ENCODE measurements around the gene WNT2B. TPM values are rescaled to one million over a fixed set of nuclear protein-coding genes. Genes with fewer than 3 reads are reported as not detected.

The WNT2B gene
- total and polyA plus RNA-seq, 2 donors (not counting 3 experiments of a cell fraction or from before 2014, with no cell fraction given), result 1.5 to 3.6 TPM

DNA sequence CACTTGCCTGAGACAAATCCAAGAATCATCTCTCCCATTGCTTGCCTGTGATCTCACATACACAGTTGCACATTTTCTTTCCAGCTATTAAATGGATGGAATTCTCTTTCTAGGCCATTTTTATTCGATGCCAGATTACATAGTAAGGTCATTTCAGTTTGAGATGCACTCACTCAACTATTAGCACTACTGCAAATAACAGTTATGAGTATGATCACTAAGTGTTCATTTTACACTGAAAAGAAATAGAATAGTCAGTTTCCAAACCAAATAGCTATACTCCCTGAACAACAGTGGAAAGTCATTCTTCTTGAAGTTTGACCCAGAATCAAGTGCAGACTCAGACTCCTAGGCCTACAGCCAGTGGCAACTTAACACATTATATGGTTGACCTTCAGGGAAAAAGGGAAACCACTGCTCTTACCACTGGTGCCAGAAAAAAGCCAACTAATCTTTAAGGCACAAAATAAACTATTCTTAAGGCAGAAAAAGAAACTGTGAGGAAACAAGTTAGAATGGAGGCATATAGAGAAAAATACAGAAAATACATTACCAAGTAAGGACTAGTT is 31.5 kb downstream of the WNT2B start:
- H3K36me3 ChIP-seq (ENCODE audit: control insufficient read depth in 2 of 2, extremely low read depth in 1 of 2, insufficient read depth in 2 of 2, low read length in 2 of 2), result peaks cover 2 to 6% of the 10 kb centered on the region in 2 experiments
- H3K27me3 ChIP-seq (ENCODE audit: control insufficient read depth in 2 of 2, insufficient read depth in 2 of 2, low read length in 2 of 2), result no peaks in the 10 kb centered on the region
- no peak for FAIRE-seq
- H3K9ac ChIP-seq (replicated peaks; ENCODE audit: extremely low read depth, insufficient read depth, low read length), result no peak overlapping the region
- BruUV-seq (replicated peaks), result no TSS peak
- H3K4me3 ChIP-seq (replicated peaks in 1 of 3; ENCODE audit: insufficient read depth in 1 of 3, low read depth in 1 of 3, low read length in 3 of 3), result no peak overlapping the region
- no peak overlapping the region for H3K4me2 ChIP-seq (ENCODE audit: insufficient read depth, low read length)
- intact Hi-C loops (cut with micrococcal nuclease) (no loop called here), dilution Hi-C loops (cut with MboI; ENCODE audit: extremely low pct_ligation_motif_present, low sequenced_read_pairs) (no loop called here)
- no peak overlapping the region for H2AFZ ChIP-seq (ENCODE audit: low read depth, low read length)
- no peak for DNase-seq (ENCODE audit: low read depth, low spot score)
- H3K27ac ChIP-seq (ENCODE audit: insufficient read depth, low read depth, low read length), result no peak overlapping the region
- CTCF ChIA-PET, result interaction anchor here (1.5 to 2.7 kb wide), 3 partner anchors 32 to 38 kb away, joined by 4 to 15 read pairs (median 8); partner anchors contain the start of gene WNT2B
- POLR2A ChIA-PET, result no interaction called here
- no peak for TF ChIP-seq EZH2 (IDR thresholded peaks at IDR 0.05; ENCODE audit: borderline replicate concordance, low read depth, low read length, severe bottlenecking)
- TF ChIP-seq MYC (IDR thresholded peaks at IDR 0.05; ENCODE audit: low read depth, low read length), result no peak
- TF ChIP-seq JUN (IDR thresholded peaks at IDR 0.05; ENCODE audit: borderline replicate concordance, insufficient read depth, insufficient read length, low read depth), result no peak
- TF ChIP-seq, protein P1, sequence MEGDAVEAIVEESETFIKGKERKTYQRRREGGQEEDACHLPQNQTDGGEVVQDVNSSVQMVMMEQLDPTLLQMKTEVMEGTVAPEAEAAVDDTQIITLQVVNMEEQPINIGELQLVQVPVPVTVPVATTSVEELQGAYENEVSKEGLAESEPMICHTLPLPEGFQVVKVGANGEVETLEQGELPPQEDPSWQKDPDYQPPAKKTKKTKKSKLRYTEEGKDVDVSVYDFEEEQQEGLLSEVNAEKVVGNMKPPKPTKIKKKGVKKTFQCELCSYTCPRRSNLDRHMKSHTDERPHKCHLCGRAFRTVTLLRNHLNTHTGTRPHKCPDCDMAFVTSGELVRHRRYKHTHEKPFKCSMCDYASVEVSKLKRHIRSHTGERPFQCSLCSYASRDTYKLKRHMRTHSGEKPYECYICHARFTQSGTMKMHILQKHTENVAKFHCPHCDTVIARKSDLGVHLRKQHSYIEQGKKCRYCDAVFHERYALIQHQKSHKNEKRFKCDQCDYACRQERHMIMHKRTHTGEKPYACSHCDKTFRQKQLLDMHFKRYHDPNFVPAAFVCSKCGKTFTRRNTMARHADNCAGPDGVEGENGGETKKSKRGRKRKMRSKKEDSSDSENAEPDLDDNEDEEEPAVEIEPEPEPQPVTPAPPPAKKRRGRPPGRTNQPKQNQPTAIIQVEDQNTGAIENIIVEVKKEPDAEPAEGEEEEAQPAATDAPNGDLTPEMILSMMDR (IDR thresholded peaks at IDR 0.05; ENCODE audit: extremely low read depth in 1 of 2, insufficient read depth in 1 of 2, low read depth in 1 of 2, low read length in 2 of 2), result no peak
- no peak for TF ChIP-seq GATA2 (IDR thresholded peaks at IDR 0.05; ENCODE audit: insufficient read depth, insufficient read length, low read depth, low read length)
- TF ChIP-seq, protein P2, sequence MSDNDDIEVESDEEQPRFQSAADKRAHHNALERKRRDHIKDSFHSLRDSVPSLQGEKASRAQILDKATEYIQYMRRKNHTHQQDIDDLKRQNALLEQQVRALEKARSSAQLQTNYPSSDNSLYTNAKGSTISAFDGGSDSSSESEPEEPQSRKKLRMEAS (IDR thresholded peaks at IDR 0.05; ENCODE audit: insufficient read depth, insufficient read length), result no peak
- no peak for TF ChIP-seq POLR2A (IDR thresholded peaks at IDR 0.05; ENCODE audit: low read depth, low read length)
- TF ChIP-seq FOS (IDR thresholded peaks at IDR 0.05; ENCODE audit: borderline replicate concordance, insufficient read depth, low read length), result no peak
- no peak for TF ChIP-seq POLR2AphosphoS5 (IDR thresholded peaks at IDR 0.05; ENCODE audit: insufficient read depth, low read depth, low read length)
- no peaks in the 10 kb centered on the region for H3K9me1 ChIP-seq (replicated peaks; ENCODE audit: control insufficient read depth, extremely low read depth, insufficient read depth, low read length)
- H3K79me2 ChIP-seq (ENCODE audit: control insufficient read depth, insufficient read depth, low read length), result no peaks in the 10 kb centered on the region
- H4K20me1 ChIP-seq (replicated peaks; ENCODE audit: control insufficient read depth, extremely low read depth, insufficient read depth, low read length), result no peaks in the 10 kb centered on the region
- H3K9me3 ChIP-seq (replicated peaks; ENCODE audit: control insufficient read depth, insufficient read depth, low read length), result no peaks in the 10 kb centered on the region
- peaks cover 18% of the 10 kb centered on the region for H3K4me1 ChIP-seq (ENCODE audit: control insufficient read depth, extremely low read depth, insufficient read depth, low read length)
